ENCODE data around the gene FAM199X.

Gene FAM199X

GRCh38 chrX:104136241-104137019 lies 29.8 kb upstream of the FAM199X start:
- Histone ChIP-seq H3K23ac (ENCODE audit: low read depth, low read length, poor library complexity) (no peak overlapping the region), H2BK5ac (ENCODE audit: low read length) (no peak overlapping the region), H2AFZ (ENCODE audit: low read length) (peak overlapping the region; percentile 91), H3K4me3 (ENCODE audit: low read length in 2 of 2) (peak overlapping the region in 1 of 2 donors; percentile 36), H2BK12ac (ENCODE audit: low read length) (no peak overlapping the region), H3K79me1 (ENCODE audit: low read depth, low read length) (no peaks in the 10 kb centered on the region), H3K18ac (ENCODE audit: low read length) (no peak overlapping the region), H2AK5ac (ENCODE audit: low read depth, low read length) (no peak overlapping the region), H2BK15ac (ENCODE audit: low read length) (no peak overlapping the region), H3K27ac (replicated peaks; ENCODE audit: low read length) (no peak overlapping the region), H3K9me3 (replicated peaks in 1 of 2; ENCODE audit: control insufficient read depth in 2 of 2, insufficient read depth in 1 of 2, low read depth in 1 of 2, low read length in 2 of 2) (no peaks in the 10 kb centered on the region), H3K9ac (ENCODE audit: low read depth, low read length, poor library complexity) (no peak overlapping the region), H3K4ac (ENCODE audit: low read length) (no peak overlapping the region), H4K8ac (ENCODE audit: low read depth, low read length) (no peak overlapping the region), H3K4me2 (ENCODE audit: insufficient read depth, low read length, poor library complexity, severe bottlenecking) (no peak overlapping the region), H3K14ac (ENCODE audit: low read length) (no peak overlapping the region), H2BK120ac (ENCODE audit: low read depth, low read length) (no peak overlapping the region), H3K27me3 (ENCODE audit: control insufficient read depth in 3 of 3, insufficient read depth in 3 of 3, low read depth in 1 of 3, low read length in 3 of 3) (no peaks in the 10 kb centered on the region), H3K4me1 (ENCODE audit: control insufficient read depth in 2 of 2, insufficient read depth in 1 of 2, low read depth in 1 of 2, low read length in 2 of 2) (no peaks in the 10 kb centered on the region), H4K91ac (ENCODE audit: low read depth, low read length, poor library complexity) (no peak overlapping the region), H3K36me3 (replicated peaks in 1 of 2; ENCODE audit: control insufficient read depth in 2 of 2, insufficient read depth in 2 of 2, low read length in 2 of 2) (no peaks in the 10 kb centered on the region)
- WGBS, 2 donors (ENCODE audit: extremely low coverage in 2 of 2, insufficient read length in 2 of 2, insufficient replicate concordance in 1 of 2) = no CpG with 5 or more reads among the region's 10 CpGs
- DNase-seq (ENCODE audit: low spot score) = peak; percentile 68

DNA sequence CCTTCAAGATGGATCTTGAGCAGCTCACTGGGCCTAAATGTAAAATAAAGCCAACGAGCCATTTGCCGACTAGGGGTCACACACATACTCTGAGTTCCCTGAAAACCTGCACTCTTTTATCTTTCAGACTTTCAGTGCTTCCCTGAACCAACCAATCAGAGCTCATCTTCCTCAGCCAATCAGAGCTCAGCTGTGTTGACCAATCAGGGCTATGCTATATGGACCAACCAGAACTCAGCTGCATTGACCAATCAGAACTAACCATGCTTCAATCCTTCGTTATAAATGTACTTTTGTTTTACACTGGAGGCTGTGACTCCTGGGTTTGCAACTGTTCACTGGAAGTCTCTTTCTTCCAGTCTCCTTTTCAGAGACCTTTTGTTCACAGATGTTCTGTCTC lies 28.8 kb upstream of the FAM199X start:
- Histone ChIP-seq H2BK5ac (ENCODE audit: low read length) (no peak overlapping the region), H3K4me1 (ENCODE audit: control insufficient read depth in 2 of 2, insufficient read depth in 1 of 2, low read depth in 1 of 2, low read length in 2 of 2) (no peaks in the 10 kb centered on the region), H4K8ac (ENCODE audit: low read depth, low read length) (no peak overlapping the region), H3K9ac (ENCODE audit: low read depth, low read length, poor library complexity) (no peak overlapping the region), H4K91ac (ENCODE audit: low read depth, low read length, poor library complexity) (no peak overlapping the region), H3K4me3 (ENCODE audit: low read length in 2 of 2) (no peak overlapping the region), H3K36me3 (replicated peaks in 1 of 2; ENCODE audit: control insufficient read depth in 2 of 2, insufficient read depth in 2 of 2, low read length in 2 of 2) (no peaks in the 10 kb centered on the region), H3K14ac (ENCODE audit: low read length) (no peak overlapping the region), H2BK120ac (ENCODE audit: low read depth, low read length) (no peak overlapping the region), H3K4me2 (ENCODE audit: insufficient read depth, low read length, poor library complexity, severe bottlenecking) (no peak overlapping the region), H2BK15ac (ENCODE audit: low read length) (no peak overlapping the region), H3K4ac (ENCODE audit: low read length) (no peak overlapping the region), H3K9me3 (replicated peaks in 1 of 2; ENCODE audit: control insufficient read depth in 2 of 2, insufficient read depth in 1 of 2, low read depth in 1 of 2, low read length in 2 of 2) (no peaks in the 10 kb centered on the region), H3K27ac (replicated peaks; ENCODE audit: low read length) (no peak overlapping the region), H3K23ac (ENCODE audit: low read depth, low read length, poor library complexity) (no peak overlapping the region), H3K18ac (ENCODE audit: low read length) (no peak overlapping the region), H2AFZ (ENCODE audit: low read length) (no peak overlapping the region), H2AK5ac (ENCODE audit: low read depth, low read length) (no peak overlapping the region), H2BK12ac (ENCODE audit: low read length) (no peak overlapping the region), H3K27me3 (ENCODE audit: control insufficient read depth in 3 of 3, insufficient read depth in 3 of 3, low read depth in 1 of 3, low read length in 3 of 3) (no peaks in the 10 kb centered on the region), H3K79me1 (ENCODE audit: low read depth, low read length) (no peaks in the 10 kb centered on the region)
- no peak for DNase-seq (ENCODE audit: low spot score)
- WGBS, 2 donors (ENCODE audit: extremely low coverage in 2 of 2, insufficient read length in 2 of 2, insufficient replicate concordance in 1 of 2) = no CpG with 5 or more reads among the region's 3 CpGs

DNA sequence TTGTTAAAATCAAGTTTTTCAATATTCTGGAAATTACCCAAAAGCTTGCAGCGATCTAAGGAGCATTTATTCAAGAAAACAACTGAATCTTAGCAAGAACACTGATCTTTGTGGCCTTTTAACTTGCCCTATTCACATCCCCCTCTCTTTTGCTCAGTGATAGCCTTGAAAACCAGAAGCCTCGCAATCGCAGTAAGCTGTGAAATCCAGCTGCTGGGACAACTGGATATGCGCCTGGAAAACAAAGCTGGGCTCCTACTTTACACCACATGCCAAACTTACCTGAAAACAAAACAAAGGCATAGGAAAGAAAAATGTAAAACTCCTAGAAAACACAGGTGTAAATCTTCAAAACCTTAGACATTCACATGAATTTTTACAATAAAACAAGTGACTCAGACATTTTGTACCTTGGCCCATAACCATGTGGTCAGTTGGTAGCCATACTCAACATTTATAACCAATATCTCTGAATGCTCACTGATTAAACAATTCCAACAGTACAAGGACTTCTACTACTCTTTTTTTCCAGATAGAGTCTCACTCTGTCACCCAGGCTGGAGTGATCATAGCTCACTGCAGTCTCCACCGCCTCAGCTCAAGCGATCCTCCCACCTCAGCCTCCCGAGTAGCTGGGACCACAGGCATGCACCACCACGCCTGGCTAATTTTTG lies 25.0 kb upstream of the FAM199X start:
- Histone ChIP-seq H3K18ac (ENCODE audit: low read length) (no peak overlapping the region), H3K23ac (ENCODE audit: low read depth, low read length, poor library complexity) (no peak overlapping the region), H3K4ac (ENCODE audit: low read length) (no peak overlapping the region), H3K79me1 (ENCODE audit: low read depth, low read length) (no peaks in the 10 kb centered on the region), H4K8ac (ENCODE audit: low read depth, low read length) (no peak overlapping the region), H3K4me2 (ENCODE audit: insufficient read depth, low read length, poor library complexity, severe bottlenecking) (no peak overlapping the region), H3K4me1 (ENCODE audit: control insufficient read depth in 2 of 2, insufficient read depth in 1 of 2, low read depth in 1 of 2, low read length in 2 of 2) (no peaks in the 10 kb centered on the region), H4K91ac (ENCODE audit: low read depth, low read length, poor library complexity) (no peak overlapping the region), H3K9me3 (replicated peaks in 1 of 2; ENCODE audit: control insufficient read depth in 2 of 2, insufficient read depth in 1 of 2, low read depth in 1 of 2, low read length in 2 of 2) (no peaks in the 10 kb centered on the region), H3K36me3 (replicated peaks in 1 of 2; ENCODE audit: control insufficient read depth in 2 of 2, insufficient read depth in 2 of 2, low read length in 2 of 2) (no peaks in the 10 kb centered on the region), H2BK5ac (ENCODE audit: low read length) (no peak overlapping the region), H3K4me3 (ENCODE audit: low read length in 2 of 2) (no peak overlapping the region), H2AFZ (ENCODE audit: low read length) (no peak overlapping the region), H3K27ac (replicated peaks; ENCODE audit: low read length) (no peak overlapping the region), H2AK5ac (ENCODE audit: low read depth, low read length) (no peak overlapping the region), H2BK120ac (ENCODE audit: low read depth, low read length) (no peak overlapping the region), H3K9ac (ENCODE audit: low read depth, low read length, poor library complexity) (no peak overlapping the region), H2BK12ac (ENCODE audit: low read length) (no peak overlapping the region), H3K14ac (ENCODE audit: low read length) (no peak overlapping the region), H3K27me3 (ENCODE audit: control insufficient read depth in 3 of 3, insufficient read depth in 3 of 3, low read depth in 1 of 3, low read length in 3 of 3) (no peaks in the 10 kb centered on the region), H2BK15ac (ENCODE audit: low read length) (no peak overlapping the region)
- DNase-seq (ENCODE audit: low spot score) = no peak
- no CpG with 5 or more reads among the region's 8 CpGs for WGBS, 2 donors (ENCODE audit: extremely low coverage in 2 of 2, insufficient read length in 2 of 2, insufficient replicate concordance in 1 of 2)

- H3K9ac ChIP-seq (ENCODE audit: low read depth, low read length, poor library complexity) = no peak overlapping the region
- H2BK120ac ChIP-seq (ENCODE audit: low read depth, low read length) = no peak overlapping the region
- no peak overlapping the region for H3K4ac ChIP-seq (ENCODE audit: low read length)
- DNase-seq (ENCODE audit: low spot score) = no peak
- WGBS, 2 donors (ENCODE audit: extremely low coverage in 2 of 2, insufficient read length in 2 of 2, insufficient replicate concordance in 1 of 2) = no CpG with 5 or more reads among the region's 1 CpG
- H3K27me3 ChIP-seq (ENCODE audit: control insufficient read depth in 3 of 3, insufficient read depth in 3 of 3, low read depth in 1 of 3, low read length in 3 of 3) = no peaks in the 10 kb centered on the region
- no peak overlapping the region for H3K4me3 ChIP-seq (ENCODE audit: low read length in 2 of 2)
- no peak overlapping the region for H3K14ac ChIP-seq (ENCODE audit: low read length)
- no peak overlapping the region for H2BK5ac ChIP-seq (ENCODE audit: low read length)
- no peak overlapping the region for H3K18ac ChIP-seq (ENCODE audit: low read length)
- H3K23ac ChIP-seq (ENCODE audit: low read depth, low read length, poor library complexity) = no peak overlapping the region
- no peaks in the 10 kb centered on the region for H3K79me1 ChIP-seq (ENCODE audit: low read depth, low read length)
- no peaks in the 10 kb centered on the region for H3K9me3 ChIP-seq (replicated peaks in 1 of 2; ENCODE audit: control insufficient read depth in 2 of 2, insufficient read depth in 1 of 2, low read depth in 1 of 2, low read length in 2 of 2)
- H3K4me2 ChIP-seq (ENCODE audit: insufficient read depth, low read length, poor library complexity, severe bottlenecking) = no peak overlapping the region
- no peak overlapping the region for H2AFZ ChIP-seq (ENCODE audit: low read length)
- no peaks in the 10 kb centered on the region for H3K4me1 ChIP-seq (ENCODE audit: control insufficient read depth in 2 of 2, insufficient read depth in 1 of 2, low read depth in 1 of 2, low read length in 2 of 2)
- H4K8ac ChIP-seq (ENCODE audit: low read depth, low read length) = no peak overlapping the region
- H2BK15ac ChIP-seq (ENCODE audit: low read length) = no peak overlapping the region
- H2AK5ac ChIP-seq (ENCODE audit: low read depth, low read length) = no peak overlapping the region
- no peak overlapping the region for H2BK12ac ChIP-seq (ENCODE audit: low read length)
- H3K27ac ChIP-seq (replicated peaks; ENCODE audit: low read length) = no peak overlapping the region
- H3K36me3 ChIP-seq (replicated peaks in 1 of 2; ENCODE audit: control insufficient read depth in 2 of 2, insufficient read depth in 2 of 2, low read length in 2 of 2) = no peaks in the 10 kb centered on the region
- no peak overlapping the region for H4K91ac ChIP-seq (ENCODE audit: low read depth, low read length, poor library complexity)
These were observed 15.2 kb upstream of the FAM199X start for GRCh38 chrX:104151037-104151436.

Measured in neuronal stem cell (in vitro differentiated cells).